ENCODE measurements around the gene AP1M1. TPM values are rescaled to one million over a fixed set of nuclear protein-coding genes. Genes with fewer than 3 reads are reported as not detected.

Gene AP1M1
- polyA plus RNA-seq, 2 donors: 16.7 to 29.9 TPM

DNA sequence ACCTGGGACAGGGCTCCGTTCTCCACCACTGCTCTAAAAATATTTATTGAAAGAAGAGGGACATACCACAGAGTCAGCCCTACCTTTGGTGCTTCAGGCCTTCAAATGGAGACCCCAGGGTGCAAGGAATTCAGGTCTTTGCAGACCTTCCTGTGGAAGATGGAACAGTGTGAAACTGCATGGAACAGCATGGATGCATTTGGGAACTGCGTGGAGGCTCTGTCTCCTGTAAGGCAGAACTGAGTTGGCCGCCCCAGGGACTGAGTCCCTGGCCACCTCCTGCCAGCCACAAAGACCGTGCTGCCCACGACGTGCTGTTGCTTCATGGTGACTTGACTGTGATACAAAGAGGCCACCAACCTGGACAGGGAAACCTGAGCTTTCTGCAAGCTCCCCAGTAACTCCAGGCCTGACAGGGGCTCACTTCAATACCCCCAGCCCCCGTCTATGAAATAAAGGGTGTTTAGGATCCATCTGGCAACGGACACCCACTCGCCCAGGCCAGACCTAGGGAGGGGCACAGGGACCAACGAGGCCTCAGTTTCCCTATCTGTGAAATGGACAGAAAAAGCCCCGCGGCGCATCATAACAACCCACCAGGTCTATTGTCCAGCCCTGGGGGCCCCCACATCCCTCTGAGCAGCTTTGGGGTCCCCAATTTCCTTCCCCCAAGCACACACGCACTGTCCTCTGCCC, 68.3 kb downstream of the AP1M1 start:
- H3K4me3 ChIP-seq (ENCODE audit: low read depth in 1 of 2, low read length in 2 of 2): no peak overlapping the region
- no peaks in the 10 kb centered on the region for H3K9me3 ChIP-seq (ENCODE audit: control insufficient read depth in 2 of 2, insufficient read depth in 1 of 2, low read depth in 1 of 2, low read length in 1 of 2)
- 87 to 89% methylated on average over 14 of the region's 14 CpGs for WGBS, 2 donors
- no peak overlapping the region for H3K27ac ChIP-seq (ENCODE audit: low read depth in 2 of 2, low read length in 1 of 2)
- no peaks in the 10 kb centered on the region for H3K27me3 ChIP-seq (ENCODE audit: control insufficient read depth in 1 of 2, insufficient read depth in 2 of 2, low read length in 2 of 2)
- no peaks in the 10 kb centered on the region for H3K36me3 ChIP-seq (ENCODE audit: control insufficient read depth in 2 of 2, insufficient read depth in 2 of 2, low read length in 1 of 2)
- no peaks in the 10 kb centered on the region for H3K4me1 ChIP-seq (ENCODE audit: control insufficient read depth in 2 of 2, insufficient read depth in 2 of 2, low read length in 1 of 2)

DNA sequence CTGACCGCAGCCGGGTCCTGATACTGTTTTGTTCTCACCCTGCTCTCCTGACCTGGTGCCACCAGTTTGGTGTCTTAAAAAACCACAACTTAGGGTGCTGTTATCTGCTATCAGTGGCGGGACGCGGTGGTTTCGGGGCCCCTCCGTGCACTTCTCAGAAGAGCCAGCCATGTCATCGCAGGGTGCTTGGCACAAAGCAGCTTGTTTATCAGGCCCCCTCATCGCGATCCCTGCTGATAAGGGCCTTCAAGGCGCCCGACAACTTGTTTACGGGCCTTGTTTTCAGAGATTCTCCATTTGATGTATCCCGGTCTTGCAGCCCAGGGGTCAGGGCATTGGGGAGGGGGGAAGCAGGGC, 68.9 kb downstream of the AP1M1 start:
- no peaks in the 10 kb centered on the region for H3K27me3 ChIP-seq (ENCODE audit: control insufficient read depth in 1 of 2, insufficient read depth in 2 of 2, low read length in 2 of 2)
- no peaks in the 10 kb centered on the region for H3K36me3 ChIP-seq (ENCODE audit: control insufficient read depth in 2 of 2, insufficient read depth in 2 of 2, low read length in 1 of 2)
- H3K4me3 ChIP-seq (ENCODE audit: low read depth in 1 of 2, low read length in 2 of 2): no peak overlapping the region
- H3K27ac ChIP-seq (ENCODE audit: low read depth in 2 of 2, low read length in 1 of 2): no peak overlapping the region
- WGBS, 2 donors: 47 to 56% methylated on average over 14 of the region's 14 CpGs
- H3K9me3 ChIP-seq (ENCODE audit: control insufficient read depth in 2 of 2, insufficient read depth in 1 of 2, low read depth in 1 of 2, low read length in 1 of 2): no peaks in the 10 kb centered on the region
- H3K4me1 ChIP-seq (ENCODE audit: control insufficient read depth in 2 of 2, insufficient read depth in 2 of 2, low read length in 1 of 2): no peaks in the 10 kb centered on the region

DNA sequence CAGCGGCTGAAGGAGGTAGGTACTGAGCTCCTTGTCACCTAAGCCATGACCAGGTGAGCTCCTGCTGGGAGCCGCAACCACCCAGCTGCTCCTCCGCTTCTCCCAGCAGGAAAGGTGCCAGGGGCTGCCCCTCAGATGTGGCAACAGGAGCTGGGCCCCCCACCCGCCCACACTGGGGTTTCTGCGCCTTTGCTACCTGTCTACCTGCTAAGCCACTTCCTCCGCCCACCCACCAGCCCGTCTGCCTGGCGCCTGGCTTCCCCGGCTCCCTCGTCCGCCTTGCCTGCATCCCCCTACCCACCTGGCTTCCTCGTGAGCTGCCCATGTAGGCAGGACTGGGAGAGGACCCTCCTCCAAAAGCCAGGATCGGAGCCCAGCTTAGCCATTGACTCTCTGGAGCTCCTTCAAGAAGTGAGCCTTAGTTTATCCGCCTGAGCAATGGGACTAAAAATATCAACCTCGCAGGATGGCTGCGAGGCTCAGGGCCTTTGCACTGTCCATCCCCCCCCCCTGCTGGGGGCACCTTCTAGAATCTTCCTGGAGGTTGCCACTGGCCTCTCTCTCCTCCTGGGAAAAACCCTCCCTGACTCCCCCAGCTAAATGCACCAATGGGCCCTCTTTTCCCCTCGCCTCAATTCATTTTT, 71.1 kb downstream of the AP1M1 start:
- Histone ChIP-seq H3K4me3 (ENCODE audit: low read depth in 1 of 2, low read length in 2 of 2) (no peak overlapping the region), H3K27ac (ENCODE audit: low read depth in 2 of 2, low read length in 1 of 2) (no peak overlapping the region), H3K36me3 (ENCODE audit: control insufficient read depth in 2 of 2, insufficient read depth in 2 of 2, low read length in 1 of 2) (no peaks in the 10 kb centered on the region), H3K27me3 (ENCODE audit: control insufficient read depth in 1 of 2, insufficient read depth in 2 of 2, low read length in 2 of 2) (no peaks in the 10 kb centered on the region), H3K9me3 (ENCODE audit: control insufficient read depth in 2 of 2, insufficient read depth in 1 of 2, low read depth in 1 of 2, low read length in 1 of 2) (no peaks in the 10 kb centered on the region), H3K4me1 (ENCODE audit: control insufficient read depth in 2 of 2, insufficient read depth in 2 of 2, low read length in 1 of 2) (no peaks in the 10 kb centered on the region)
- WGBS, 2 donors: 74 to 81% methylated on average over 17 of the region's 17 CpGs

DNA sequence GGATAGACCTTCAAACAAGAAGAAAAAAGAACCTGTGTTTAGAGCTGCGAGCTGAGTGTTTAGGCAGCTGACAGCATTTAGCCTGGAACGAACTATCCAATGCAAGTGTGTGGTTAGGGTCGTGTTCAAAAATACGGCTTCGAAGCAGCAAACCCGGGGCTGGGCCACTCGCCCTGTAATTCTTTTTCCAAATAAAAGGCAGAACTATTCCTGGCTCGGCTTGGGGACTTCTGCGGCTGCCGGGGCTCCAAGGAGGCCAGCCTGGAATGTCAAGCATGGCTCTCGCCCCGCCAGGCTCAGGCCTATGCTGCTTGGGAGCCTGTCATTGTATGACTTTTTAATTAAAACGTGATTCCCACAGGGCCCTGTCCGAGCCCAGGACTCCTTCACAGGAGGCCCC, 75.2 kb downstream of the AP1M1 start:
- H3K36me3 ChIP-seq (ENCODE audit: control insufficient read depth in 2 of 2, insufficient read depth in 2 of 2, low read length in 1 of 2): no peaks in the 10 kb centered on the region
- peak overlapping the region; percentile 26 to 70 for H3K27ac ChIP-seq (ENCODE audit: low read depth in 2 of 2, low read length in 1 of 2)
- H3K4me1 ChIP-seq (ENCODE audit: control insufficient read depth in 2 of 2, insufficient read depth in 2 of 2, low read length in 1 of 2): no peaks in the 10 kb centered on the region
- H3K9me3 ChIP-seq (ENCODE audit: control insufficient read depth in 2 of 2, insufficient read depth in 1 of 2, low read depth in 1 of 2, low read length in 1 of 2): no peaks in the 10 kb centered on the region
- H3K27me3 ChIP-seq (ENCODE audit: control insufficient read depth in 1 of 2, insufficient read depth in 2 of 2, low read length in 2 of 2): no peaks in the 10 kb centered on the region
- 51 to 66% methylated on average over 14 of the region's 14 CpGs for WGBS, 2 donors
- no peak overlapping the region for H3K4me3 ChIP-seq (ENCODE audit: low read depth in 1 of 2, low read length in 2 of 2)

DNA sequence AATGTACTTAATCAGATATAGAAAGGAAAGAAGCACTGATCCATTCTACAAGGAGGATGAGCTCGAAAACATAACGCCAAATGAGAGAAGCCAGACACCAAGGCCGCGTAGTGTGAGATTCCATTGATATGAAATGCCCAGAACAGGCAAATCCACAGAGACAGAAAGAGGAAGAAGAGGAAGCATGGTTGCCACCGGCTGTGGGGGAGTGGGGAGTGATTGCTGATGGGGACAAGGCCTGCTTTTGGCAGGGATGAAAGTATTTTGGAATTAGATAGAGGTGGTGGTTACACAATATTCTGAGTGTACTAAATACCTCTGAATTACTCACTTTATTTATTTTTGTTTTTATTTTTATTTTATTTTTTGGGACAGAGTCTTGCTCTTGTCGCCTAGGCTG, 76.7 kb downstream of the AP1M1 start:
- 85 to 86% methylated on average over 6 of the region's 6 CpGs for WGBS, 2 donors
- Histone ChIP-seq H3K36me3 (ENCODE audit: control insufficient read depth in 2 of 2, insufficient read depth in 2 of 2, low read length in 1 of 2) (no peaks in the 10 kb centered on the region), H3K9me3 (ENCODE audit: control insufficient read depth in 2 of 2, insufficient read depth in 1 of 2, low read depth in 1 of 2, low read length in 1 of 2) (no peaks in the 10 kb centered on the region), H3K4me1 (ENCODE audit: control insufficient read depth in 2 of 2, insufficient read depth in 2 of 2, low read length in 1 of 2) (no peaks in the 10 kb centered on the region), H3K27ac (ENCODE audit: low read depth in 2 of 2, low read length in 1 of 2) (no peak overlapping the region), H3K27me3 (ENCODE audit: control insufficient read depth in 1 of 2, insufficient read depth in 2 of 2, low read length in 2 of 2) (no peaks in the 10 kb centered on the region), H3K4me3 (ENCODE audit: low read depth in 1 of 2, low read length in 2 of 2) (no peak overlapping the region)

DNA sequence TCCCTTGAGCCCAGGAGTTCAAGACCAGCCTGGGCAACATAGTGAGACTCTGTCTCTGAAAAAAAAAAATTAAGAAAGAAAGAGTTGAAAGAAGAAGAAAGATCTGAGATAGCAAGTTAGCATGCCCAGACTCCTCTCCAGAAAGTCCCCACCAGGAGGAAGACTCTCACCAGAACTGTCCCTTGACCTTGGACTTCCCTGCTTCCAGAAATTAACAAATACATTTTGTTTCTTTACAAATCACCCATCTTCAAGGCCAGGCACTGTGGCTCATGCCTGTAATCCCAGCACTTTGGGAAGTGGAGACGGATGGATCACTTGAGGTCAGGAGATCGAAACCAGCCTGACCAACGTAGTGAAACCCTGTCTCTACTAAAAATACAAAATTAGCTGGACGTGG, 82.6 kb downstream of the AP1M1 start:
- Histone ChIP-seq H3K27me3 (ENCODE audit: control insufficient read depth in 1 of 2, insufficient read depth in 2 of 2, low read length in 2 of 2) (no peaks in the 10 kb centered on the region), H3K36me3 (ENCODE audit: control insufficient read depth in 2 of 2, insufficient read depth in 2 of 2, low read length in 1 of 2) (no peaks in the 10 kb centered on the region), H3K4me3 (ENCODE audit: low read depth in 1 of 2, low read length in 2 of 2) (no peak overlapping the region), H3K27ac (ENCODE audit: low read depth in 2 of 2, low read length in 1 of 2) (no peak overlapping the region), H3K4me1 (ENCODE audit: control insufficient read depth in 2 of 2, insufficient read depth in 2 of 2, low read length in 1 of 2) (peaks cover 0 to 3% of the 10 kb centered on the region in 2 donors), H3K9me3 (ENCODE audit: control insufficient read depth in 2 of 2, insufficient read depth in 1 of 2, low read depth in 1 of 2, low read length in 1 of 2) (no peaks in the 10 kb centered on the region)
- 85 to 90% methylated on average over 4 of the region's 4 CpGs for WGBS, 2 donors

DNA sequence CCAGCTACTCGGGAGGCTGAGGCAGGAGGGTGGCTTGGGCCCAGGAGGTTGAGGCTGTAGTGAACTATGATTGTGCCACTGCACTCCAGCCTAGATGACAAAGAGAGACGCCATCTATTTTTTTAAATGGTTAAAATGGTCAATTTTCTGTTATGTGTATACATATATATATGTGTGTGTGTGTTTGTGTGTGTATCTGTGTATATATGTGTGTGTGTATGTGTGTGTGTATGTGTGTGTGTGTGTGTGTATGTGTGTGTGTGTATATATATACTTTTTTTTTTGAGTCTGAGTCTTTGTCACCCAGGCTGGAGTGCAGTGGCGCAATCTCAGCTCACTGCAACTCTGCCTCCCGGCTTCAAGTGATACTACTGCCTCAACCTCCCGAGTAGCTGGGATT, 84.0 kb downstream of the AP1M1 start:
- 91 to 92% methylated on average over 5 of the region's 5 CpGs for WGBS, 2 donors
- Histone ChIP-seq H3K4me3 (ENCODE audit: low read depth in 1 of 2, low read length in 2 of 2) (no peak overlapping the region), H3K9me3 (ENCODE audit: control insufficient read depth in 2 of 2, insufficient read depth in 1 of 2, low read depth in 1 of 2, low read length in 1 of 2) (no peaks in the 10 kb centered on the region), H3K27me3 (ENCODE audit: control insufficient read depth in 1 of 2, insufficient read depth in 2 of 2, low read length in 2 of 2) (no peaks in the 10 kb centered on the region), H3K4me1 (ENCODE audit: control insufficient read depth in 2 of 2, insufficient read depth in 2 of 2, low read length in 1 of 2) (peaks cover 3 to 5% of the 10 kb centered on the region in 2 donors), H3K36me3 (ENCODE audit: control insufficient read depth in 2 of 2, insufficient read depth in 2 of 2, low read length in 1 of 2) (no peaks in the 10 kb centered on the region), H3K27ac (ENCODE audit: low read depth in 2 of 2, low read length in 1 of 2) (no peak overlapping the region)

DNA sequence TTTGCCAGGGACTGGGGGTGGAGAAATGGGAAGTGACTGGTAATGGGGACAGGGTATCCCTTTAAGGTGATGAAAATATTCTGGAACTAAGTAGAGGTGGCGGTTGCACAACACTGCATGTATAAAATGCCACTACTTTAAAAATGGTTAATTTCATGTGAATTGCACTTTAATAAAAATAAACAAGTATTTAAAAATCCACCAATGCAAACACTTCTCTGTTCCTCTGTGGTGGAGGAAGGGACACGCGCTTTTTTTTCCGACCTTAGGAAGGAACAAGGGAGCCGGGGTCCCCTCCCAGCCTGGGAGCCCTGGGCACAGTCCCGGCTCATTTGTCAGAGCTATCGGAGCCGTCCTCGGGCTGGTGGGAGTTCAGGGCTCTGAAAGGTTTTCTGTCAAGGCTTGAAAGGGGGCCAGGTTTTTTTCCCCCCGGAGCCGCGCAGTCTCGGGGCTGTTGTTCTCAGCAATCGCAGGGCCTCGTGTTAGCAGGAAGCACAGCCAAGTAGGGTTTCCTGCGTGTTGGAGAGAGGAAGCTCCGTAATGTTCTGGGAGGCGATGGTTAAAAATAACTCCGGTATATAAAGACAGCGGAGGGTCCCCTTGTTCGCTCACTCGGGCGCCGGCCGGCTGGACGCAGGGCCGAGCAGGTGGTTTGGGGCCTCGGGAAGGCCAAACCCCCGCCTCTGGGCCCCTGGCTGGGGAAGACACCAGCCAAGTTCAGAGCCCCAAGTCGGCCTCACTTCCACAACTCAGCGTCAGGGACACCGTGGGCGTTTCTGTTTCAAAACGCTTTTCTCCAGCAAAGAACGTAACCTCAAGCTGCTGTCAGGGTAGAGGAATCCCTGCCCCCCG, 85.7 kb downstream of the AP1M1 start:
- peak overlapping the region; percentile 92 to 93 for H3K27ac ChIP-seq (ENCODE audit: low read depth in 2 of 2, low read length in 1 of 2)
- H3K27me3 ChIP-seq (ENCODE audit: control insufficient read depth in 1 of 2, insufficient read depth in 2 of 2, low read length in 2 of 2): no peaks in the 10 kb centered on the region
- peaks cover 3 to 5% of the 10 kb centered on the region in 2 donors for H3K4me1 ChIP-seq (ENCODE audit: control insufficient read depth in 2 of 2, insufficient read depth in 2 of 2, low read length in 1 of 2)
- peak overlapping the region in 1 of 2 donors; percentile 16 for H3K4me3 ChIP-seq (ENCODE audit: low read depth in 1 of 2, low read length in 2 of 2)
- no peaks in the 10 kb centered on the region for H3K36me3 ChIP-seq (ENCODE audit: control insufficient read depth in 2 of 2, insufficient read depth in 2 of 2, low read length in 1 of 2)
- H3K9me3 ChIP-seq (ENCODE audit: control insufficient read depth in 2 of 2, insufficient read depth in 1 of 2, low read depth in 1 of 2, low read length in 1 of 2): no peaks in the 10 kb centered on the region
- WGBS, 2 donors: 7 to 24% methylated on average over 35 to 36 of the region's 36 CpGs

DNA sequence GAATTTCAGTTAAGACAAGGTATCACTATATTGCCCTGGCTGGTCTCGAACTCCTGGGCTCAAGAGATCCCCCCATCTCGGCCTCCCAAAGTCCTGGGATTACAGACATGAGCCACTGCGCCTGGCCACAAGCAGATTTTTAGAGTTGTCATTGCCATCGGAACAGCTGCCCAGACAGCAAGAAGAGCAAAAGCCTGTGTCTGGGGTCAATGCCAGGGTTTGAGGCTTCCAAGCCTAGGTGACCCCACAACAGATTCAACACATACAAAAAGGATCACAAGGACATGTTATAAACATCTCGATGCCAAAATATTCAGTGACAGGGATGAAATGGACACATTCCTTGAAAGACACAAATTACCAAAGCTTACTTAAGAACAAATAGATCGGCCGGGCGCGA, 86.8 kb downstream of the AP1M1 start:
- Histone ChIP-seq H3K9me3 (ENCODE audit: control insufficient read depth in 2 of 2, insufficient read depth in 1 of 2, low read depth in 1 of 2, low read length in 1 of 2) (no peaks in the 10 kb centered on the region), H3K36me3 (ENCODE audit: control insufficient read depth in 2 of 2, insufficient read depth in 2 of 2, low read length in 1 of 2) (no peaks in the 10 kb centered on the region), H3K4me1 (ENCODE audit: control insufficient read depth in 2 of 2, insufficient read depth in 2 of 2, low read length in 1 of 2) (peaks cover 3 to 5% of the 10 kb centered on the region in 2 donors), H3K4me3 (ENCODE audit: low read depth in 1 of 2, low read length in 2 of 2) (no peak overlapping the region), H3K27me3 (ENCODE audit: control insufficient read depth in 1 of 2, insufficient read depth in 2 of 2, low read length in 2 of 2) (no peaks in the 10 kb centered on the region), H3K27ac (ENCODE audit: low read depth in 2 of 2, low read length in 1 of 2) (peak overlapping the region; percentile 92 to 93)
- WGBS, 2 donors: 84 to 87% methylated on average over 9 of the region's 9 CpGs
